GM21723 (cell line): ENCODE results near the gene ANGPTL8.

ENCODE experiments used
- ATAC-seq: cut with Tn5 transposase; IDR thresholded peaks from one replicate; pipeline ENCODE4 v1.9.1; 2021; ENCODE audit warnings: mild to moderate bottlenecking, moderate library complexity; ENCODE audit not compliant: unreplicated experiment

Gene ANGPTL8

DNA sequence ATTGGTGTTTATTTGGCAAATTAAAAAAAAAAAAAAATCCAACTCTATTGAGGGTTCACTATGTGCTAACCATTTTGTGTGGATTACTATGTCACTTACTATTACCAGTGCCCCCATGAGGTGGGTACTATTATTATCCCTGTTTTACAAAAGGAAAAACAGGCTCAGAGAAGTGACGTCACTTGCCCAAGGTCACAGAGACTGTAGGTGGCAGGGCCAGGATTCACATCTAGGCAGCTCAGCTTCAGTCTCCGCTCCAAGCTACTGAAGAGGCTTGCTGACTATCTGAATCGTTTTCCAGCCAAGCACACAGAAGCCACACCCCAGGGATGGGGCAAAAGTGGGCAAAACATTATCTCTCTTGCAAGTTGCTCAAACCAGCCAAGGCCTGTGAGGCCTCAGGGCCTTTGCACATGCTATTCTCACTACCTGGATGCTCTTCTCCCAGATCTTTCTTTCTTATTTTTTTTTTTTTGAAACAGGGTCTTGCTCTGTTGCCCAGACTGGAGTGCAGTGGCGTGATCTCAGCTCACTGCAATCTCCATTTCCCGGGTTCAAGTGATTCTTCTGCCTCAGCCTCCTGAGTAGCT is 4.8 kb upstream of the ANGPTL8 start:
- ATAC-seq, result no peak

DNA sequence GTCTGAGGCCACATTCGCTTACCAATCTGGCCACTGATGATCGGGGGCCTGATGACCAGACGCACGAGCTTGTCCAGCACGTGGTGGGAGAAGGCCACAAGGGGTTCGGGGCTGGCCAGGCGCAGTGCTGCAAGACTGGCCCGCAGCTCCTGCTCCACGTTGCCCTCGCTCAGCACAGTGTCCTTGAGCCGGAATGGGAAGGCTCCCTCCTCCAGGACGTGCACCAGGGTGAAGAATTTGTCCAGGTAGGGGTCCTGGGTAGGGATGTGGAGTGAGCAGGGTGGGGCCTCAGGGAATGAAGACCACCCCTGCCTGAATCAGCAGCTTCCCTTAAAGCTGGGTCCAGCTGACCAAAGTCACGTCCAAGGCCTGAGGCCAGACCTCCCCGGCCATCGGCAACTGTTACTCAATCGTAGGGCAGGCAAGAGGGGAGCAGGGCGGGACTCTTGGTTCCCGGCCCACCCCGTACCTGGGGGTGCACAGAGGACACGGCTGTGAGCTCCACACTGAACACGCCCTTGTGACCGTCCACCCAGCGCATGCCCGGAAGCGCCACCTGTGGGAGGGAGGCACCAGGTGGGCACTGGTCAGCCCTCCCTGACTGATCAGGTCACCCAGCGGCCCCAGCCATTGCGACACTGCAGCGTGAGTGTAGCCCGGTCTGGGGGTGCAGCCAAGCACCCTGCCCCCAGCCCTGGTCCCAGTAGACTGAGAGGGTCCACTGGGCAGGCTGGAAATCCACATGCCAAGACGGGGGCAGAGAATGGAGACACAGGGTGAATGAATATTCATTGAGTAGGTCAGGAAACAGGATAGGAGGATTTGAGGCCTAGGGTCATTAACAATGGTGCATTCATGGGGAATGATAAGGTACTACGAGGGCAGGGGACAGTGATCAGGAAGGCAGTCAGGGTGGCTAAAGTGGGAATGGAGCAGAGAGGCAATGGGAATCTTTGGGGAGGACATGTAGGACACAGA is 2.8 kb upstream of the ANGPTL8 start:
- no peak for ATAC-seq

DNA sequence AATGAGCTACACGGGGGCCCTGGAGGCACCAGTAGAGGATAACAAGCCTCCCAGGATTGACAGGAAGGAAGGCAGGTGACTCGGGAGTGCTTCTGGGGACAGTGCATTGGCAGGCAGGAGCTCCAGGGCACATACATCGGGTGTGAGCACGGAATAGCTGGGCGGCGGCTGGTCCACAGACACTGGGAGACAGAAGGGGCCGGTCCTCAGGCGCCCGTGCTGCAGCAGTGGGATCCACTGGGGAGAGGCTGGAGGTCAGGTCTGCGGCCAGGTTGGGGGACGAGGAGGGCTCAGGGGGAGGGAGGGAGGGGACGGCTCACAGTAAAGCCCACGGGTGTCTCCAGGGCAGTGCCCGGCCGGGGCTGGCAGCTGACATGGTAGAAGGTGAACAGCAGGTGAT is 2.1 kb upstream of the ANGPTL8 start:
- no peak for ATAC-seq

- ATAC-seq, result no peak
Observed at GRCh38 chr19:11238041-11238440, 1.4 kb upstream of the ANGPTL8 start.

DNA sequence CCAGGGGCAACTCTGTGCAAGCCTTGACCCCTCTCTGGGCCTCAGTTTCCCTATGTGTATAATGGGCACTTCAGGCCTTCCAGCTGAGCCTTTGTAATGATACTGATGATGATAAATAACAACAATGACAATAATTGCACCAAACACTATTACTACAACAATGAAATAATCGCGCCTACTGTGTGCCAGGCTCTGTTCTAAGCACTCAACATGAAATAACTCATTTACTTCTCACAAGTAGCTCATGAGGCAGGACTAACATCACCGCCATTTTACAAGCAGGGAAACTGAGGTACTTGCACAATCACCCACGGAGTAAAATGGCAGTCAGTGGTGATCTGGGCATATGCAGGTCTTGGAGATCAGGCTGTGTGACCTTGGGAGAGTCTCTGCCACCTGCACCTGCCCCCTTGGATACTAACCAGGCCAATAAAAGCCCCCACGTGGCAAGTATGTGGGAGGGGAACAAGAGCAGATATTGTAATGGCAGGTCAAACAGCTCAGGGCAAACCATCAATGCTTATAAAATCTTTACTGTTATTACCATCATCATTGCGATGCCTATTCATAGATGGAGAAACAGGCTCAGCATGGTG is 540 bp upstream of the ANGPTL8 start:
- no peak for ATAC-seq

DNA sequence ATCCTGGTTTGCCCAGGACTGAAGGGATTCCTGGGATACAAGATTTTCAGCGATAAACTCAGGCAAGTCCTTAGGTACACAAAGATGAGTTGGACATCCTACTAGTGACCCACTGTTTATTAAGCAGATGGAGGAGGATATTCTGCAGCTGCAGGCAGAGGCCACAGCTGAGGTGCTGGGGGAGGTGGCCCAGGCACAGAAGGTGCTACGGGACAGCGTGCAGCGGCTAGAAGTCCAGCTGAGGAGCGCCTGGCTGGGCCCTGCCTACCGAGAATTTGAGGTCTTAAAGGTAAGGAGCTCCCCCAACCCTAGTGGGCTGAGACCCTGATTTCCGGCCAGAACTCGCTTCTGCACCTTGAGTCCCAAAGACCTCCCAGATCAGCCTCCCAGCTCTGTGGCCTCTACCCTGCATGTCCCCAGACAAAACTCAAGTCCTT is 607 bp downstream of the ANGPTL8 start:
- ATAC-seq, result no peak

- ATAC-seq, result no peak
Observed at GRCh38 chr19:11242025-11242424, 2.6 kb downstream of the ANGPTL8 start.

DNA sequence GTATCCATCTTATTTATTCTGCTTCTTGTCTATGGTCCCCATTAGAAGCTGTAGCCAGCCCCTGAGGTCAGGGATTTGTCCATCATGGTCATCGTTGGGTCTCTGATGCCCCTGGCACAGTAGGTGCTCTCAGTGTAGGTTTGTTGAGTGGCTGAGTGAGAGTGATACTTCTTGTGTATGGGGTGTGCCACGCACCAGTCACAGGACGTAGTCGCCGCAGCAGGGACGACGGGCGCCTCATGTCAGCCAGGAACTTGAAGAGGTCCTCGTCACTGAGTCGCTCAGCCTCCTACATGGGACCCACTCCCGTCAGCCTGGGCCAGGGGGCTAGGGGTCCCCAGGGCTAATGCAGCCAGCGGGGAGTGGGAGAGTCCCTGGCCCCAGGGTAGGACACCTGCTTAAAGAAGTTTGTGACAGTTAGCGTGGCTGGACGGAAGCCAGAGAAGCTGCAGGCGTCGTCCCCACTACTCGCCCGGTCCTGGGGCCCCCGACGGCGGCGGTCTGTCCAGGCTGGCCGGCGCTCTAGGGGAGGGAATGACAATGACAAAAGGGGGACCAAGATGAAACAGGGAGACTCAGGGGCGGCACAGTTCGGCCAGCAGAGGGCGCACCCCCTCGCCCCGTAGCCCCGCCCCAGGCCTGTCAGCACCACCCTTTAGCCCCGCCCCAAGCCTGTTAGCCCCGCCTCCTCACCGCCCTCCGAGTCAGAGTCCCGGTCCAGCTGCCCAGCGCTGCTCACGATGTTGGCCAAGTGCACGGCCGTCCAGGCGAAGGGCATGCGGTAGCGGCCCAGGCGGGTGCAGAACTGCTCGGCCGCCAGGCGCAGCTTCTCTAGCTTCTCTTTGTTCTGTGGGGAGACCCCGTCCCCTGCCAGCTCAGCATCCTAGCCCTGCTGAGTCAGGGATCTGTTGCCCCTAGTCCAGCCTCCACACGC is 3.7 kb downstream of the ANGPTL8 start:
- ATAC-seq, result no peak

GRCh38 chr19:11243798-11244169 is 4.4 kb downstream of the ANGPTL8 start:
- ATAC-seq, result no peak

DNA sequence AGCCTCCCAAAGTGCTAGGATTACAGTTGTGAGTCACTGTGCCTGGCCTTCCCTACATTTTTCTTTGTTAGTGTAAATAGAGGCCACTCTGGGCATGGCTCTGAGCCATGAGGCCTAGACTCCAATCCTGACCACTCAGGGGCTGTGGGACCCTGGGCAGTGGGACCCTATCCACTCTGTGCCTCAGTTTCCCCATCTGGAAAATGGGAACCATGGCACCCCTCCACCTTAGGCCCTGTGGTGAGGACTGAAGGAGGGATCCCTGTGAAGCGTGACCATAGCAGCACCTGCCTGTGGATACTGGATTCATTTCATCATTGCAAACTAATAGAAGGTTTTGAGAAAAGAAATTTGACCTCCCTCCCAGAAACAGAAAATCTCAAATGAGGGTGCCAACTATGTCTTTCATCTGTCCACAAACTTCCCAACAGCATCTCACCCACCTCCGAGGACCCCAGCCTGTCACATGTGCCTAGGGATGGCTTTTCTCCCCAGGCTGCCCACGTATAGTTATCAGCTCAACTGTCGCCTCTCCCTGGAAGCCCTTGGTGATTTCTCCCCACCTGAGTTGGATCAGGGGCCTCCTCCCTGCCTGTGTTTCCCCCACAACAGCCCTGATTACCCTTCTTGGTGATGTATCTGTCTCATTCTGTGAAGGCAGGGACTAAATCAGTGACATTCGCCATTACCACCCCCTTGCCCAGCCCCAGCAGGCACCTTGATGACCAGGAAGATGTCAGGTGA is 5.6 kb downstream of the ANGPTL8 start:
- ATAC-seq, result no peak

GRCh38 chr19:11246941-11247340 is 7.5 kb downstream of the ANGPTL8 start:
- no peak for ATAC-seq

DNA sequence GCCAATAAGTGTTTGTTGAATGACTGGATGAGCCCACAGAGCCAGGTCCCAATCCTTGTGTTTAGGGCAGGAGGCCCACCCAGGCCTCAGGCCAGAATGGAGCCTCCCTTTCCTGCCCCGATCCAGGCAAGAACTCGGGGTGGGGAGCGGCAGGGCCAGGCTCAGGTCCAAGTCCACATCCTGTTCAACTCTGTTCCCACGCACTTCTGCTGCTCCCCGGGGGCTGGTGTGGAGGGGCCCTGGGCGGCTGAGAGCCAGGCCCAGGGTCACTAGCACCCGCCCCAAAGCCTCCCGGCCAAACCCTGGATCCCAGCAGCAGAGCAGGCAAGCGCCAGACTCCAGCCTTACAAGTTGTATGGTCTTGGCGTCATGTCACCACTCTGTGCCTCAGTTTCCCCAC is 8.0 kb downstream of the ANGPTL8 start:
- ATAC-seq, result no peak

DNA sequence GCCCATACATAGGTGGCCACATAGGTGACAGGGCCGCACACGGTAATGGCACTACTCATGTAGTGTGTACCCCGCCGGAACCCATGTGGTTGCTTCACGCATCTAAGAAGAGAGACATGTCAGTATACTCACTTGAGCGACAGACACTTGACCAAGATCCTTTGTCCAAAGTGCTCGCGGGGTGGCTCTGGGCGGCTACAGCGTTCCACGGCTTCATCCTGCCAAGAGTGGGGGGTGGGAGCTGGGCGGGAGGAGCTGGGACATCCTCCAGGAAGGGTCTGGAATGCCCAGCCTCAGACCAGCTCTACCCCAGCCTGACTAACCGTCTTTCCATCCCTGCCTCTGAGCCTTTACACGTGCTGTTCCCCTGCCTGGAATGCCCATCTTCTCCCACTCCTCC is 8.5 kb downstream of the ANGPTL8 start:
- ATAC-seq, result no peak

DNA sequence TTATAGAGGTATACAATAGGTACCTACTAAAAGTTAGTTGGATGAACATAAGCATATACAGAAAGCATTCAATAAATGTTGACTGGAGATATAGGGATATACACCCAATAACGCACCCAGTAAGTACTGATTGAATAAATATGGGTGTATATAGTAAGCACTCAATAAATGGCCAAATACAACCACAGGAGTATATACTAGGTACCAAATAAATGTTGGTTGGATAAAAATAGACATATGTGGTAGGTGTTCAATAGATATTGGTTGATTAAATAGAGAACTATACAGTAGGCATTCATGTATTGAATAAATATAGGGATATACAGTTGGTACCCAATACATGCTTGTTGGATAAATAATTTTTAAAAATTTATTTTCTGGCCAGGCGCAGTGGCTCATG is 9.4 kb downstream of the ANGPTL8 start:
- no peak for ATAC-seq

- no peak for ATAC-seq
Observed at GRCh38 chr19:11251217-11251616, 11.8 kb downstream of the ANGPTL8 start.

GRCh38 chr19:11251650-11252314 is 12.4 kb downstream of the ANGPTL8 start:
- no peak for ATAC-seq

GRCh38 chr19:11252665-11253355 is 13.4 kb downstream of the ANGPTL8 start:
- no peak for ATAC-seq

GRCh38 chr19:11254666-11255065 is 15.2 kb downstream of the ANGPTL8 start:
- no peak for ATAC-seq

DNA sequence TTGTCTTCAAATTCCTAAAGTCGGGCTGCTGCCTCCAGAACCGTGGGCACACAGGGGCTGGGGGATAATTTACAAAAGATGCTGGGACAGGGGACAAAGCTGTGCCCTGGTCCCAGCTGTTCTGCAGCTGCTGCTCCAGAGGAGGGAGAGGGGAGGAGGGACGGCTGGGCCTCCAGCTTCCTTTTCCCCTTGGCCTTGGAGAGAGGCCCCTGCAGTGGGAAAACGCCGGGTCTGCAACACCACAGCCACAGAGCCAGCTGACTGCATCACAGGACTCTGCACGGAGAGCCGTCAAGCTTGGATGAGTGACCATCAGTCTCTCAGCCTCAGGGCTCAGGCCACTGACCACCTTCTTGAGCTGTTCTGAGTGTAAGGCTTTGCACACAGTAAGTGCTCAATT is 16.8 kb downstream of the ANGPTL8 start:
- ATAC-seq, result no peak
